ENCODE measurements around the gene LEF1. TPM values are rescaled to one million over a fixed set of nuclear protein-coding genes. Genes with fewer than 3 reads are reported as not detected.

LEF1 gene
- total RNA-seq, 1 experiment from 2014 or later: 22.3 TPM

DNA sequence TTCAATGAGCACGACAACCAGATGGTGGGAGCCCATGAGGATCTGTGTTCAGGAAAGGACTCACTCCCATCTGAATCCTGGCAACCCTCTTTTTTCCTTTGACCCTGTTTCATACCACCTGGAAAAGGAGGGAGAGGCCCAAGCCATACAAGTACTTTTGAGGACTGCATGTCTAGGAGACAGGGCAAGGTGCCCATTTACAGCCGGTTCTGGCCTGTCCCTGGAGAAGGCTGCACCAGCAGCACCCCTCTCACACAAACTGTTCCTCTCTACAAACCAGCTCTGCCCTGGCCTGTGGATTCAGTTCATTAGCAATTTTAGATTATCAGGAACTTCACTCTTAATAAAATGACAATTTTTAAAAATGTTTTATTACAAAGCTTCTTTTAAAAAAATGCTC, 121.5 kb downstream of the LEF1 start:
- Histone ChIP-seq H3K4me1 (no peaks in the 10 kb centered on the region), H3K27me3 (replicated peaks; ENCODE audit: control insufficient read depth, insufficient read depth, low read length) (no peaks in the 10 kb centered on the region), H3K36me3 (ENCODE audit: control insufficient read depth, insufficient read depth, low read length) (no peaks in the 10 kb centered on the region), H3K4me3 (ENCODE audit: low read depth, low read length) (no peak overlapping the region), H3K9me3 (no peaks in the 10 kb centered on the region)
- H3K27me3 Mint-ChIP-seq (ENCODE audit: insufficient read depth, unreplicated experiment): no peaks in the 10 kb centered on the region
- intact Hi-C loops (cut with micrococcal nuclease; ENCODE audit: unreplicated experiment): no loop called here
- BruUV-seq (replicated peaks): no TSS peak
- ChIA-PET CTCF (no interaction called here), POLR2A (no interaction called here)
- TF ChIP-seq, protein P1, sequence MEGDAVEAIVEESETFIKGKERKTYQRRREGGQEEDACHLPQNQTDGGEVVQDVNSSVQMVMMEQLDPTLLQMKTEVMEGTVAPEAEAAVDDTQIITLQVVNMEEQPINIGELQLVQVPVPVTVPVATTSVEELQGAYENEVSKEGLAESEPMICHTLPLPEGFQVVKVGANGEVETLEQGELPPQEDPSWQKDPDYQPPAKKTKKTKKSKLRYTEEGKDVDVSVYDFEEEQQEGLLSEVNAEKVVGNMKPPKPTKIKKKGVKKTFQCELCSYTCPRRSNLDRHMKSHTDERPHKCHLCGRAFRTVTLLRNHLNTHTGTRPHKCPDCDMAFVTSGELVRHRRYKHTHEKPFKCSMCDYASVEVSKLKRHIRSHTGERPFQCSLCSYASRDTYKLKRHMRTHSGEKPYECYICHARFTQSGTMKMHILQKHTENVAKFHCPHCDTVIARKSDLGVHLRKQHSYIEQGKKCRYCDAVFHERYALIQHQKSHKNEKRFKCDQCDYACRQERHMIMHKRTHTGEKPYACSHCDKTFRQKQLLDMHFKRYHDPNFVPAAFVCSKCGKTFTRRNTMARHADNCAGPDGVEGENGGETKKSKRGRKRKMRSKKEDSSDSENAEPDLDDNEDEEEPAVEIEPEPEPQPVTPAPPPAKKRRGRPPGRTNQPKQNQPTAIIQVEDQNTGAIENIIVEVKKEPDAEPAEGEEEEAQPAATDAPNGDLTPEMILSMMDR (IDR thresholded peaks at IDR 0.05; ENCODE audit: insufficient read depth in 1 of 2, low read depth in 1 of 2, low read length in 1 of 2, severe bottlenecking in 1 of 2, unreplicated experiment in 1 of 2): no peak
- H3K36me3 Mint-ChIP-seq (ENCODE audit: insufficient read depth, unreplicated experiment): no peaks in the 10 kb centered on the region
- no peaks in the 10 kb centered on the region for H3K9me3 Mint-ChIP-seq (ENCODE audit: unreplicated experiment)
- H3K27ac Mint-ChIP-seq (ENCODE audit: unreplicated experiment): no peak overlapping the region
- H3K4me1 Mint-ChIP-seq (ENCODE audit: low read depth, unreplicated experiment): no peaks in the 10 kb centered on the region
- DNase-seq: no peak
- no peak overlapping the region for H3K4me3 Mint-ChIP-seq (ENCODE audit: unreplicated experiment)

DNA sequence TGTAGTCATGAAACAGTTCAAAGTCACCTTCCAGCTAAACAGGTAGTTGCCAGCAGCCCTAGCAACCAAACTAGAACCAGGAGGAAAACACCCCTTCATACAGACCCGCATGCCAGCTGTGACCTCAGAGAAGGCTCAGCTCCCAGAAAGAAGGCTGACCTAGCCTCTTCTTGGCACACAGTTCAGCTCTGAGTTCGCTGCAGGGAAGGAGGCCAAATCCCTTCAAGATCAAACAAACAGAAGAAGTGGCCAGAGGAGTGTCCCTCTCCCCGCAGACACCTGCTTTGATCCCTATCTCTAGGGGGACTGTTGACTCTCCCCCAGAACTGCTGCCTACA, 123.1 kb downstream of the LEF1 start:
- H3K9me3 ChIP-seq: no peaks in the 10 kb centered on the region
- POLR2A ChIA-PET: no interaction called here
- no peak overlapping the region for H3K4me3 ChIP-seq (ENCODE audit: low read depth, low read length)
- no peak overlapping the region for H3K4me3 Mint-ChIP-seq (ENCODE audit: unreplicated experiment)
- no peaks in the 10 kb centered on the region for H3K9me3 Mint-ChIP-seq (ENCODE audit: unreplicated experiment)
- H3K4me1 ChIP-seq: no peaks in the 10 kb centered on the region
- no peaks in the 10 kb centered on the region for H3K36me3 ChIP-seq (ENCODE audit: control insufficient read depth, insufficient read depth, low read length)
- no peak overlapping the region for H3K27ac Mint-ChIP-seq (ENCODE audit: unreplicated experiment)
- BruUV-seq (replicated peaks): no TSS peak
- no peak for DNase-seq
- CTCF ChIA-PET: no interaction called here
- H3K36me3 Mint-ChIP-seq (ENCODE audit: insufficient read depth, unreplicated experiment): no peaks in the 10 kb centered on the region
- H3K27me3 ChIP-seq (replicated peaks; ENCODE audit: control insufficient read depth, insufficient read depth, low read length): no peaks in the 10 kb centered on the region
- TF ChIP-seq, protein P1 (IDR thresholded peaks at IDR 0.05; ENCODE audit: insufficient read depth in 1 of 2, low read depth in 1 of 2, low read length in 1 of 2, severe bottlenecking in 1 of 2, unreplicated experiment in 1 of 2): no peak
- intact Hi-C loops (cut with micrococcal nuclease; ENCODE audit: unreplicated experiment): no loop called here
- no peaks in the 10 kb centered on the region for H3K4me1 Mint-ChIP-seq (ENCODE audit: low read depth, unreplicated experiment)
- H3K27me3 Mint-ChIP-seq (ENCODE audit: insufficient read depth, unreplicated experiment): no peaks in the 10 kb centered on the region

DNA sequence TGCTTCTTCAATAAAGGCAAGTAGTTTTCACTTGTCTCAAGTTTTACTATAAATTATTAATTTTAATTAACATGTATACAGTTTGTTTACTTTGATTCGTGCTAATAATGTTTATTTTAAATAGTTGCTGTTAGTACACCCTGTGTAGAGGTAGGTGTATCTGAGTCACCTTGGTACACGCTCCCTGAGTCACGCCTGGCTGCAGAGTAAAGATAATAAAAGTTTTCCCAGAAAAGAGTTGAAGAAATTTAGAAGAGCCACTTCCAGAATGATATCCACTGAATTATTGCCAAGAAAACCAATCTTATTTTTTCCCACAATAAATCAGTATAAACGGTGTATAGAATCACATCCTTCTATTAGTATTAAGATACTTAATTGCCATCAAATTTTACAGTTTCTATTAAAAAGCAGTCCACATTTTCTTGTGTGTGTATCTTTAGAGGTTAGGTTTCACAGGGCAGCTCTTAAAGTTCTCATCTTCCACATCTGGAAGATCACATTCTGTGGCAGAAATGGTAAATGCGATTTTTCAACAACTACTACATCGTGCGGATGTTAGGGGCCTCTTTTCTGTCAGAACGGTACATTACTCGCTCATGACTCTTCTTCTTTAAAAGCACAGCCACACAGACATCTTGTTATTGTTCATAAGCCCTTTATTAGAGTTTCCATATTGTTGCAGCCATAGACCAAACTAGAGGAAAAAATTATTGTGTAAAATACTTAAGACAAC, 123.6 kb downstream of the LEF1 start:
- ChIA-PET POLR2A (no interaction called here), CTCF (no interaction called here)
- H3K36me3 Mint-ChIP-seq (ENCODE audit: insufficient read depth, unreplicated experiment): no peaks in the 10 kb centered on the region
- Histone ChIP-seq H3K27me3 (replicated peaks; ENCODE audit: control insufficient read depth, insufficient read depth, low read length) (no peaks in the 10 kb centered on the region), H3K4me3 (ENCODE audit: low read depth, low read length) (no peak overlapping the region), H3K4me1 (no peaks in the 10 kb centered on the region), H3K9me3 (no peaks in the 10 kb centered on the region), H3K36me3 (ENCODE audit: control insufficient read depth, insufficient read depth, low read length) (no peaks in the 10 kb centered on the region)
- no TSS peak for BruUV-seq (replicated peaks)
- H3K27ac Mint-ChIP-seq (ENCODE audit: unreplicated experiment): no peak overlapping the region
- no peaks in the 10 kb centered on the region for H3K9me3 Mint-ChIP-seq (ENCODE audit: unreplicated experiment)
- no peaks in the 10 kb centered on the region for H3K27me3 Mint-ChIP-seq (ENCODE audit: insufficient read depth, unreplicated experiment)
- DNase-seq: no peak
- intact Hi-C loops (cut with micrococcal nuclease; ENCODE audit: unreplicated experiment): no loop called here
- TF ChIP-seq, protein P1 (IDR thresholded peaks at IDR 0.05; ENCODE audit: insufficient read depth in 1 of 2, low read depth in 1 of 2, low read length in 1 of 2, severe bottlenecking in 1 of 2, unreplicated experiment in 1 of 2): no peak
- no peak overlapping the region for H3K4me3 Mint-ChIP-seq (ENCODE audit: unreplicated experiment)
- no peaks in the 10 kb centered on the region for H3K4me1 Mint-ChIP-seq (ENCODE audit: low read depth, unreplicated experiment)
